SK-N-SH (cell line): Measurements from ENCODE around the gene GYPC. TPM values are rescaled to one million over a fixed set of nuclear protein-coding genes. Genes with fewer than 3 reads are reported as not detected.

Experiments used
- CTCF ChIA-PET: fragments of 300-600, 350-600 bp; formaldehyde crosslinking; extraction: SDS; loops from one replicate; lab custom pipeline; 2021; lab: Yijun Ruan, JAX
- POLR2A ChIA-PET: fragments of 350-600 bp; sonication (Branson Sonifier 250); formaldehyde crosslinking; extraction: SDS; loops from one replicate; lab custom pipeline; 2020; ENCODE audit warnings: antibody characterized with exemption, inconsistent platforms; lab: Yijun Ruan, JAX
- DNase-seq: peaks from one replicate; pipeline ENCODE4 v3.0.0; 2012
- H2AFZ ChIP-seq: fragments of 200-600 bp; sonication (generic); 2 replicates; pipeline ENCODE4 v1.8.1; 2016; ENCODE audit warnings: antibody characterized with exemption, mild to moderate bottlenecking, low read depth
- H3F3A ChIP-seq: fragments of 200-600 bp; sonication (generic); replicated peaks from 2 replicates; pipeline ENCODE3; 2016; ENCODE audit warnings: antibody characterized with exemption, mild to moderate bottlenecking; ENCODE audit not compliant: insufficient read depth
- H3K27ac ChIP-seq, 2 experiments: fragments of 200-500 bp in 1 of 2; fragments of 200-600 bp in 1 of 2; sonication (Bioruptor generic) in 1 of 2; sonication (generic), shearing (Covaris generic) in 1 of 2; 2 replicates each; pipeline versions ENCODE4 v1.5.1 to v1.6.1; 2014 to 2016; ENCODE audit warnings: low read depth in 2 of 2, inconsistent platforms in 1 of 2, low read length in 1 of 2, mild to moderate bottlenecking in 1 of 2, mixed read lengths in 1 of 2
- H3K27me3 ChIP-seq: fragments of 200-600 bp; sonication (generic), shearing (Covaris generic); 2 replicates; pipeline ENCODE4 v1.6.1; 2016; ENCODE audit warnings: mixed run types; ENCODE audit not compliant: insufficient read depth
- H3K36me3 ChIP-seq, 2 experiments: fragments of 200-500 bp in 1 of 2; fragments of 200-600 bp in 1 of 2; sonication (Bioruptor generic) in 1 of 2; sonication (generic) in 1 of 2; replicated peaks in 1 of 2; 2 replicates each; pipeline versions ENCODE3 to v1.5.1; 2014 to 2016; ENCODE audit warnings: low read length in 1 of 2, mild to moderate bottlenecking in 1 of 2; ENCODE audit not compliant: insufficient read depth in 2 of 2, control insufficient read depth in 1 of 2
- H3K4me1 ChIP-seq, 2 experiments: fragments of 200-500 bp in 1 of 2; fragments of 200-600 bp in 1 of 2; sonication (Bioruptor generic) in 1 of 2; sonication (generic), shearing (Covaris generic) in 1 of 2; 2 replicates each; pipeline versions ENCODE4 v1.5.1 to v1.6.1; 2014 to 2016; ENCODE audit warnings: low read depth in 1 of 2, low read length in 1 of 2, mixed run types in 1 of 2; ENCODE audit not compliant: insufficient read depth in 2 of 2, control insufficient read depth in 1 of 2
- H3K4me2 ChIP-seq: fragments of 200-600 bp; sonication (generic), shearing (Covaris generic); 2 replicates; pipeline ENCODE4 v1.6.1; 2017; ENCODE audit warnings: mixed run types
- H3K4me3 ChIP-seq, 2 experiments: fragments of 200-500 bp in 1 of 2; fragments of 200-600 bp in 1 of 2; sonication (Bioruptor generic) in 1 of 2; sonication (generic), shearing (Covaris generic) in 1 of 2; 2 replicates each; pipeline versions ENCODE4 v1.5.1 to v1.8.1; 2014 to 2016; ENCODE audit warnings: low read depth in 2 of 2, inconsistent platforms in 1 of 2, low read length in 1 of 2, mild to moderate bottlenecking in 1 of 2, mixed read lengths in 1 of 2, moderate library complexity in 1 of 2
- H3K79me2 ChIP-seq: fragments of 200-600 bp; sonication (generic); 2 replicates; pipeline ENCODE4 v1.8.1; 2017; ENCODE audit warnings: mild to moderate bottlenecking; ENCODE audit not compliant: insufficient read depth
- H3K9ac ChIP-seq: fragments of 200-600 bp; sonication (generic); 2 replicates; pipeline ENCODE4 v1.6.1; 2017; ENCODE audit warnings: mixed run types
- H3K9me2 ChIP-seq: fragments of 200-600 bp; sonication (generic); 2 replicates; pipeline ENCODE4 v1.6.1; 2017; ENCODE audit warnings: mixed run types
- H3K9me3 ChIP-seq: fragments of 200-600 bp; sonication (generic); 2 replicates; pipeline ENCODE4 v1.6.1; 2017; ENCODE audit warnings: mixed run types, mild to moderate bottlenecking, moderate library complexity
- H4K20me1 ChIP-seq: fragments of 200-600 bp; sonication (generic); 2 replicates; pipeline ENCODE4 v1.6.1; 2017; ENCODE audit warnings: mild to moderate bottlenecking, mixed run types; ENCODE audit not compliant: insufficient read depth
- CHD2 ChIP-seq: fragments of 150-350 bp; IDR thresholded peaks from 2 replicates; pipeline ENCODE4 v1.6.1; 2018; ENCODE audit warnings: low read length; ENCODE audit not compliant: partially characterized antibody
- FOXM1 ChIP-seq: IDR thresholded peaks from 2 replicates; pipeline ENCODE4 v1.4.0; 2012; ENCODE audit warnings: low read depth, mild to moderate bottlenecking
- GABPA ChIP-seq: IDR thresholded peaks from 2 replicates; pipeline ENCODE4 v1.4.0; 2012; ENCODE audit warnings: low read depth, mild to moderate bottlenecking
- GATA2 ChIP-seq: sonication (generic); formaldehyde crosslinking; IDR thresholded peaks from 2 replicates; pipeline ENCODE4 v1.5.0; 2020; ENCODE audit warnings: mild to moderate bottlenecking, missing genetic modification reagents
- JUND ChIP-seq: IDR thresholded peaks from 2 replicates; pipeline ENCODE4 v1.4.0; 2012
- MXI1 ChIP-seq: IDR thresholded peaks from 2 replicates; pipeline ENCODE4 v1.6.1; 2012; ENCODE audit warnings: mild to moderate bottlenecking, low read depth, low read length, improper control_type of control experiment
- POLR2AphosphoS5 ChIP-seq: IDR thresholded peaks from 2 replicates; pipeline ENCODE4 v1.6.1; 2012; ENCODE audit warnings: low read depth, low read length
- RAD21 ChIP-seq: IDR thresholded peaks from 2 replicates; pipeline ENCODE4 v1.6.1; 2012; ENCODE audit warnings: mild to moderate bottlenecking, low read length
- RFX5 ChIP-seq: IDR thresholded peaks from 2 replicates; pipeline ENCODE4 v1.6.1; 2012; ENCODE audit warnings: mild to moderate bottlenecking, improper control_type of control experiment, low read length
- RXRA ChIP-seq: IDR thresholded peaks from 2 replicates; pipeline ENCODE4 v1.4.0; 2012; ENCODE audit warnings: low read depth, mild to moderate bottlenecking, borderline replicate concordance
- TAF1 ChIP-seq: IDR thresholded peaks from 2 replicates; pipeline ENCODE4 v1.6.1; 2012; ENCODE audit warnings: low read depth, mild to moderate bottlenecking, low read length, moderate library complexity, borderline replicate concordance
- TCF12 ChIP-seq: IDR thresholded peaks from 2 replicates; pipeline ENCODE4 v1.4.0; 2012
- WGBS: methylation state at CpG from one replicate; pipeline ENCODE4 v1.1.6; 2017; ENCODE audit warnings: low lambda C conversion rate; 5-methylcytosine and 5-hydroxymethylcytosine counted together
- polyA plus RNA-seq, 3 experiments: library from polyadenylated mRNA; depleted of rRNA; stranded (reverse); fragments of >200 nt; gene quantifications; 2 replicates each; pipeline ENCODE4 v1.2.3, GENCODE V29; 2012
- TF ChIP-seq, protein P1 (sequence below): IDR thresholded peaks from 2 replicates; pipeline ENCODE4; 2012
- TF ChIP-seq, protein P2 (sequence below): IDR thresholded peaks from 2 replicates; pipeline ENCODE4 v1.4.0; 2012; ENCODE audit warnings: low read depth, borderline replicate concordance
- TF ChIP-seq, protein P3 (sequence below): fragments of 150-350 bp; IDR thresholded peaks from 2 replicates; pipeline ENCODE4 v1.6.1; 2017; ENCODE audit warnings: antibody characterized with exemption, low read length, low read depth, borderline replicate concordance

Gene GYPC
- polyA plus RNA-seq, 1 of the 3 experiments (the other 2 are of a cell fraction) = not detected

DNA sequence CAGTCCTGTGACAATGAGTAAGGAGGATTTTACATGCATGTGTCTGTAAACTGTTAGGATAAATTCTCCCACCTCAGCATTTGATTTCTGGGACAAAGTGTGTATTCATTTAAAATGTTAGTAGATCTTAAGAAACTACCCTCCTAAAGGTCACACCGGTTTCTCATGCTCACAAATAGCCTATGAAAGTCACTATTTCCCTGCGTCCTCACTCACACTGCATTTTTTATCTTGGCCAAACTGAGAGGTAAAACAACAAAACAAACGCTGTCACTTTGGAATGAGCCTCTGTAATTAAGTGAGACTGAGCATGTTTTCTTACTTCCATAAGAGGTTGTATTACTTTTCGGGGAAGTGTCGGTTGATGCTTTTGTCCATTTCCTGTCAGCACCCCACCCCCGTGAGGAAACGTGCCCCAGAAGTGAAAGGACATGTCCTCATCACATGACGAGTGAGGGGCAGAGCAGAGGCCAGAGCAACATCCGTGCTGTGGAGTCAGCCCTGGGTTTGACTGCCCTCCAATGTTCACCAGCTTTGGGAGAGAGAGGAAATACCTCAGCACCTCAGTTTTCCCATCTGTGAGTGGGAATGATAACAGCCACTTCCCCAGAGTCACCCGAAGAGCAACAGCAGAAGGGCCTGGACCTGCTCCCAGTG lies 3.1 kb downstream of the GYPC start:
- Histone ChIP-seq H3K4me1 (no peaks in the 10 kb centered on the region; a peak in 1 of 4 replicates), H3K9me3 (no peaks in the 10 kb centered on the region), H3K36me3 (no peaks in the 10 kb centered on the region), H3K4me2 (no peak overlapping the region), H2AFZ (no peak overlapping the region), H3K9ac (no peak overlapping the region), H3K4me3 (no peak overlapping the region), H3F3A (no peaks in the 10 kb centered on the region), H3K79me2 (no peaks in the 10 kb centered on the region), H3K27ac (no peak overlapping the region), H3K9me2 (no peaks in the 10 kb centered on the region), H4K20me1 (no peaks in the 10 kb centered on the region), H3K27me3 (no peaks in the 10 kb centered on the region)
- no peak for TF ChIP-seq RAD21
- TF ChIP-seq CHD2 = no peak
- TF ChIP-seq GABPA = no peak
- TF ChIP-seq MXI1 = no peak
- TF ChIP-seq, protein P1, sequence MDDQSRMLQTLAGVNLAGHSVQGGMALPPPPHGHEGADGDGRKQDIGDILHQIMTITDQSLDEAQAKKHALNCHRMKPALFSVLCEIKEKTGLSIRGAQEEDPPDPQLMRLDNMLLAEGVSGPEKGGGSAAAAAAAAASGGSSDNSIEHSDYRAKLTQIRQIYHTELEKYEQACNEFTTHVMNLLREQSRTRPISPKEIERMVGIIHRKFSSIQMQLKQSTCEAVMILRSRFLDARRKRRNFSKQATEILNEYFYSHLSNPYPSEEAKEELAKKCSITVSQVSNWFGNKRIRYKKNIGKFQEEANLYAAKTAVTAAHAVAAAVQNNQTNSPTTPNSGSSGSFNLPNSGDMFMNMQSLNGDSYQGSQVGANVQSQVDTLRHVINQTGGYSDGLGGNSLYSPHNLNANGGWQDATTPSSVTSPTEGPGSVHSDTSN = no peak
- TF ChIP-seq RFX5 = no peak
- no peak for TF ChIP-seq JUND
- TF ChIP-seq, protein P2, sequence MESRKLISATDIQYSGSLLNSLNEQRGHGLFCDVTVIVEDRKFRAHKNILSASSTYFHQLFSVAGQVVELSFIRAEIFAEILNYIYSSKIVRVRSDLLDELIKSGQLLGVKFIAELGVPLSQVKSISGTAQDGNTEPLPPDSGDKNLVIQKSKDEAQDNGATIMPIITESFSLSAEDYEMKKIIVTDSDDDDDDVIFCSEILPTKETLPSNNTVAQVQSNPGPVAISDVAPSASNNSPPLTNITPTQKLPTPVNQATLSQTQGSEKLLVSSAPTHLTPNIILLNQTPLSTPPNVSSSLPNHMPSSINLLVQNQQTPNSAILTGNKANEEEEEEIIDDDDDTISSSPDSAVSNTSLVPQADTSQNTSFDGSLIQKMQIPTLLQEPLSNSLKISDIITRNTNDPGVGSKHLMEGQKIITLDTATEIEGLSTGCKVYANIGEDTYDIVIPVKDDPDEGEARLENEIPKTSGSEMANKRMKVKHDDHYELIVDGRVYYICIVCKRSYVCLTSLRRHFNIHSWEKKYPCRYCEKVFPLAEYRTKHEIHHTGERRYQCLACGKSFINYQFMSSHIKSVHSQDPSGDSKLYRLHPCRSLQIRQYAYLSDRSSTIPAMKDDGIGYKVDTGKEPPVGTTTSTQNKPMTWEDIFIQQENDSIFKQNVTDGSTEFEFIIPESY = no peak
- TF ChIP-seq, protein P3, sequence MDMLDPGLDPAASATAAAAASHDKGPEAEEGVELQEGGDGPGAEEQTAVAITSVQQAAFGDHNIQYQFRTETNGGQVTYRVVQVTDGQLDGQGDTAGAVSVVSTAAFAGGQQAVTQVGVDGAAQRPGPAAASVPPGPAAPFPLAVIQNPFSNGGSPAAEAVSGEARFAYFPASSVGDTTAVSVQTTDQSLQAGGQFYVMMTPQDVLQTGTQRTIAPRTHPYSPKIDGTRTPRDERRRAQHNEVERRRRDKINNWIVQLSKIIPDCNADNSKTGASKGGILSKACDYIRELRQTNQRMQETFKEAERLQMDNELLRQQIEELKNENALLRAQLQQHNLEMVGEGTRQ = no peak
- no peak for TF ChIP-seq FOXM1
- TF ChIP-seq POLR2AphosphoS5 = no peak
- 50% methylated on average over 10 of the region's 10 CpGs for WGBS
- DNase-seq = no peak
- ChIA-PET CTCF (no interaction called here), POLR2A (no interaction called here)

DNA sequence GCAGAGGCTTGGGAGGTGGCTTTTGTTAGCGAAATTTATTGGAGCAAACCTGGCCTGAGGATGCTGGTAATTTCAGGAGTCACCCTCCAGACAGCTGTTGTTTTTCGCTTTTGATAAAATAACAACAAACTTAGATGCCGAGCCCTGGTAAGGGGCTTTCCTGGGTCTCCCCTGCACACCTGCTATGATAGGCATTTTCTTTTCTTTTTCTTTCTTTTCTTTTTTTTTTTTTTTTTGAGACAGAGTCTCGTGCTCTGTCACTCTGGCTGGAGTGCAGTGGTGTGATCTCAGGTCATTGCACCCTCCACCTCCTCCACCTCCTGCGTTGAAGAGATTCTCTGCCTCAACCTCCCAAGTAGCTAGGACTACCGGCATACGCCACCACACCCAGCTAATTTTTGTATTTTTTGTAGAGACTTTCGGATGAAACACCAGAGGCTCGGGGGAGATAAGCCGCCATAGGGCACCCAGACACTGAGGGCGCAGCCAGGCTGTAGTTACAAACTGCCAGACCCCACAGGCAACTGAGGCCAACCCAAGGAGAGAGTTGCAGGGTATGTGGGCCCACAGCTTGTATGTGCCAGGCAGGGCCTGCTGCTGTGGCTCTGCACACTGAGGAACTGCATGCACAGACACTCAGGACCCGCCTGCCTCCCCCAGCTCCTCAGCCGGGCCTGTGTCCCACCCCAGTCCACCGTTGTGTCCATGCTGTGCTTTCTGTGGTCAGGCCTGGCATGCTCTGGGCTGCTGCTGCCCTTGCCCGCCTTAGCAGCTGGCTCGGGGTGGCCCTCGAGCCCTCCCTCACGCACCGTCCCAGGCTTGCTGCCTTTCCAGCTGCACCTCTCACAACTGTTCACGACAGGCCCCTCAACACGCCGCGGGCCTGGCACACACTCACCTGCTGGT lies 3.9 kb downstream of the GYPC start:
- H2AFZ ChIP-seq = no peak overlapping the region
- no peaks in the 10 kb centered on the region; a peak in 1 of 4 replicates for H3K4me1 ChIP-seq
- CTCF ChIA-PET = no interaction called here
- WGBS = 58% methylated on average over 18 of the region's 23 CpGs
- H3K4me2 ChIP-seq = no peak overlapping the region
- no peak overlapping the region for H3K27ac ChIP-seq
- no peaks in the 10 kb centered on the region for H3K9me3 ChIP-seq
- H3K4me3 ChIP-seq = no peak overlapping the region
- TF ChIP-seq TCF12 = no peak
- no peak for TF ChIP-seq RXRA
- no peak for TF ChIP-seq POLR2AphosphoS5
- TF ChIP-seq, protein P1 = no peak
- no peak for TF ChIP-seq TAF1
- TF ChIP-seq, protein P2 = no peak
- TF ChIP-seq GABPA = no peak
- no peak for TF ChIP-seq GATA2
- no peaks in the 10 kb centered on the region for H3K9me2 ChIP-seq
- H3K79me2 ChIP-seq = no peaks in the 10 kb centered on the region
- no peaks in the 10 kb centered on the region for H3F3A ChIP-seq
- DNase-seq = no peak
- no peaks in the 10 kb centered on the region for H3K27me3 ChIP-seq
- POLR2A ChIA-PET = no interaction called here
- no peak overlapping the region for H3K9ac ChIP-seq
- no peaks in the 10 kb centered on the region for H4K20me1 ChIP-seq
- H3K36me3 ChIP-seq = no peaks in the 10 kb centered on the region
